Stimulated activated CD4-positive, alpha-beta T cell treated with anti-CD3 and anti-CD28 coated beads, Interleukin-15, amount 100 ng/mL, for 48 hours (primary cell): ENCODE data around the gene SELE.

ENCODE experiments used
- DNase-seq, 2 donors: peaks; one replicate each; pipeline ENCODE4 v3.0.0-alpha.2; 2020; ENCODE audit warnings: low read depth in 2 of 2

The SELE gene

GRCh38 chr1:169733924-169734323 is at the start of gene SELE:
Gene SELE (minus strand): TSS chr1:169734079. CDS start chr1:169733612, 467 bp downstream.
- no peak for DNase-seq

- DNase-seq, result no peak
Observed at GRCh38 chr1:169782596-169782995, 48.7 kb upstream of the SELE start.

- no peak for DNase-seq
Observed at GRCh38 chr1:169779970-169780369, 46.1 kb upstream of the SELE start.

GRCh38 chr1:169779150-169779549 is 45.3 kb upstream of the SELE start:
- DNase-seq, result no peak

- no peak for DNase-seq
Observed at GRCh38 chr1:169776440-169776839, 42.6 kb upstream of the SELE start.

- no peak for DNase-seq
Observed at GRCh38 chr1:169768161-169768560, 34.3 kb upstream of the SELE start.

GRCh38 chr1:169765580-169766331 is 31.9 kb upstream of the SELE start:
- no peak for DNase-seq

GRCh38 chr1:169764919-169765318 is 31.0 kb upstream of the SELE start:
- DNase-seq, result no peak

GRCh38 chr1:169762699-169763098 is 28.8 kb upstream of the SELE start:
- no peak for DNase-seq

GRCh38 chr1:169759038-169759437 is 25.2 kb upstream of the SELE start:
- DNase-seq, result no peak

- DNase-seq, result no peak
Observed at GRCh38 chr1:169753549-169753948, 19.7 kb upstream of the SELE start.

- DNase-seq, result no peak
Observed at GRCh38 chr1:169750041-169750440, 16.2 kb upstream of the SELE start.

GRCh38 chr1:169746550-169746949 is 12.7 kb upstream of the SELE start:
- no peak for DNase-seq

- DNase-seq, result no peak
Observed at GRCh38 chr1:169745015-169745861, 11.4 kb upstream of the SELE start.

GRCh38 chr1:169741666-169742394 is 8.0 kb upstream of the SELE start:
- no peak for DNase-seq

- no peak for DNase-seq
Observed at GRCh38 chr1:169739980-169740379, 6.1 kb upstream of the SELE start.

GRCh38 chr1:169731446-169731845 is 2.4 kb downstream of the SELE start:
- no peak for DNase-seq

GRCh38 chr1:169729991-169730390 is 3.9 kb downstream of the SELE start:
- no peak for DNase-seq

- no peak for DNase-seq
Observed at GRCh38 chr1:169727307-169727706, 6.6 kb downstream of the SELE start.

GRCh38 chr1:169726851-169727250 is 7.0 kb downstream of the SELE start:
- no peak for DNase-seq

GRCh38 chr1:169725930-169726329 is 7.9 kb downstream of the SELE start:
- no peak for DNase-seq

GRCh38 chr1:169724168-169724567 is 9.7 kb downstream of the SELE start:
- DNase-seq, result no peak
